ENCODE results near the gene PDZD2. TPM values are rescaled to one million over a fixed set of nuclear protein-coding genes. Genes with fewer than 3 reads are reported as not detected.

Gene PDZD2
- total RNA-seq, 1 experiment from 2014 or later, result 0.37 TPM

DNA sequence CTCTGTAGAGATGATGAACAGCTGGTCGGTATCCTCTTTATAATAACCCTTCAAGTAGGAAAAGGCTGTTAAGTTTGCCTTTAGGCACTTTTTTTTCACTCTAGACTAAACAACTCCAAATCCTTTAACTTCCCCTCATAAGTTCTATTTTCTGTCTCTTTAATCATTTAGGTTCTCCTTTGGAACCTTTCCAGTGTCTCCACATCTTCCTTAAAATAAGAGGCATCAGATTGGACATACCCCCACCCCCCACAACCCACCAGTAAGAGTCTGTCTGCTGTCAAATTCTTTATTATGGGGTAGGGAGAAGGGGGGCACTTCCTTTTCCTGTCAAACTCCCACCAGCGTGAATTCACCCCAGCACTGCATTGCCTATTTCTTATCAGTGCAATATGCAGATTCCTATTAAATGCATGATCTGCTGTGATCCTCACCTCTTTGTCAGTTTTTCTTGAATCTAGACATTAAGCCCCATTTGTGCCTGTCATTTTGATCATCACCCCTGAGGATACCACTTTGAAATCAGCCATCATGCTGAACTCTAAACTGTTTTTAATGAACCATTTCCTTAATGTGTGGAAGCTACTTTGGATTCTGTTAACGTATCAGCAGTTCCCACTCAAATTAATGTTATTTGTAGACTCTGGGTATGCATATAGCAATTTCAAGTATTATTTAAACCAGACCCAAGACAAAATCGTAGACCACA, 212.2 kb downstream of the PDZD2 start:
- intact Hi-C loops (cut with micrococcal nuclease), result no loop called here
- no TSS peak for BruUV-seq (replicated peaks)

More for the DNA sequence above, 212.2 kb downstream of the PDZD2 start:
- no peak overlapping the region for H3K27ac ChIP-seq (ENCODE audit: low read depth, low read length)
- TF ChIP-seq FOSL1 (IDR thresholded peaks at IDR 0.05; ENCODE audit: low read depth) (no peak), MAX (IDR thresholded peaks at IDR 0.05) (no peak), EGR1 (IDR thresholded peaks at IDR 0.05; ENCODE audit: low read depth) (no peak), SRF (IDR thresholded peaks at IDR 0.05; ENCODE audit: low read depth) (no peak), ZFX (IDR thresholded peaks at IDR 0.05) (no peak), REST (IDR thresholded peaks at IDR 0.05; ENCODE audit: low read depth) (no peak), ATF3 (IDR thresholded peaks at IDR 0.05) (no peak), RAD21 (IDR thresholded peaks at IDR 0.05; ENCODE audit: low read depth) (no peak), YY1 (IDR thresholded peaks at IDR 0.05; ENCODE audit: extremely low read depth, insufficient replicate concordance, low read depth, low read length) (no peak)
- H3K4me1 ChIP-seq (ENCODE audit: control insufficient read depth in 1 of 2, insufficient read depth in 2 of 2, low read length in 2 of 2), result no peaks in the 10 kb centered on the region
- H2AFZ ChIP-seq (ENCODE audit: low read depth, low read length, poor library complexity, severe bottlenecking), result no peak overlapping the region
- H4K20me1 ChIP-seq (ENCODE audit: insufficient read depth), result no peaks in the 10 kb centered on the region
- ATAC-seq (no peak), DNase-seq (ENCODE audit: low read depth, low spot score) (no peak)
- no peak overlapping the region for H3K9ac ChIP-seq (ENCODE audit: low read length)
- no peaks in the 10 kb centered on the region for H3K36me3 ChIP-seq (ENCODE audit: control insufficient read depth in 1 of 2, insufficient read depth in 2 of 2, low read length in 2 of 2)
- no peak overlapping the region for H3K4me3 ChIP-seq (replicated peaks in 1 of 2; ENCODE audit: low read depth in 1 of 2, low read length in 2 of 2)
- H3K4me2 ChIP-seq (ENCODE audit: low read length), result no peak overlapping the region
- H3K79me2 ChIP-seq (ENCODE audit: insufficient read depth, low read length), result no peaks in the 10 kb centered on the region
- H3K9me3 ChIP-seq (ENCODE audit: control insufficient read depth in 1 of 2, insufficient read depth in 1 of 2, low read depth in 1 of 2, low read length in 2 of 2), result no peaks in the 10 kb centered on the region
- no peaks in the 10 kb centered on the region for H3K9me2 ChIP-seq (ENCODE audit: insufficient read depth)
- CTCF ChIA-PET, result no interaction called here
- no peaks in the 10 kb centered on the region for H3K27me3 ChIP-seq (ENCODE audit: insufficient read depth, low read length)
- RAD21 ChIA-PET (ENCODE audit: low non-redundant PET in 1 of 2, low total read pairs in 2 of 2, uncharacterized antibody in 2 of 2, unreplicated experiment in 2 of 2), result no interaction called here
- POLR2A ChIA-PET, result no interaction called here
